ENCODE measurements around the gene IMMT. TPM values are rescaled to one million over a fixed set of nuclear protein-coding genes. Genes with fewer than 3 reads are reported as not detected.
A peak's percentile ranks its signal among the peaks of the same experiment; 100 is the strongest.
"Not testable (repeated sequence)": the region's sequence is repeated elsewhere in the genome, so short reads cannot be mapped to it uniquely, and the experiment has no call there.

The IMMT gene
- 301 TPM for total RNA-seq
- long read RNA-seq, partial matches to known transcripts = 10 of 49 reads
- long read RNA-seq, other reads (novel, unspliced or antisense) = 39 of 49 reads

DNA sequence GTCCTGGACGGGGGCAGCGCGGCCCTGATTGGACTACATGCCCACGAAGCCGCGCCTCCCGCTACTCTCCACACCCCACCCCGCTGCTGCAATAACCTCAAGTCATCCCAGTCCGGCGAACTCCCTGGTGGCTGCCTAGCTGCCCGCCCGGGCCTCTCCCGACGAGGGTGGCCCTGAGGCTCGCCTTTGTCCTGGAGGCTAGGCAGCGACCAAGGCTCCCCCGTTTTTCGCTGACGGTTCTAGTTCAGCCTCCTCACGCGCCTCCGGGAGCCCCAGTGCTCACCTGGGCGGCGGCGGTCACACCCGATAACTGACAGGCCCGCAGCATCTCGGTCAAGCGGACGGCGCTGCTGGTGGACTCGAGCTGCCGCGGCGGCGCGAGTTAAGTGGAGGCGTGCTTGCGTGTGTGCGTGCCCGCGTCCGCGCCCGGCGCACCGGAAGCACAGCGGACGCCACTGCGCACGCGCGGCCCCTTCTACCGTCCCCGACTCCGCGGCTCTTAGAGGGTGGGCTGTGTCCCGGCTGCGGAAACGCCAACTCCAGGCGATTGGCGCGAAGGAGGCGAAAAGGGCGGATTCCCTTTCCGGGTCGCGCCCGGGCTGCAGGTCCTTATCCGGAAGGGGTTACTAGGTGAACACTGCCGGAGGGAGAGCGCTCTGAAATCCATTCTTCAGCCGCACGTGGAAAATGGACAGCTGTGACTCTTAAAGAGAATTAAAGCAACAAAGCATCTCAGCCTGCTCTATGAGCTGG lies at the start of gene IMMT:
IMMT (minus strand) TSS at position 408 of the 753 bp plus-strand sequence; CDS start at position 328, 80 bp downstream.
- peak; percentile 92 for ATAC-seq
- intact Hi-C loops (cut with micrococcal nuclease) = no loop called here

DNA sequence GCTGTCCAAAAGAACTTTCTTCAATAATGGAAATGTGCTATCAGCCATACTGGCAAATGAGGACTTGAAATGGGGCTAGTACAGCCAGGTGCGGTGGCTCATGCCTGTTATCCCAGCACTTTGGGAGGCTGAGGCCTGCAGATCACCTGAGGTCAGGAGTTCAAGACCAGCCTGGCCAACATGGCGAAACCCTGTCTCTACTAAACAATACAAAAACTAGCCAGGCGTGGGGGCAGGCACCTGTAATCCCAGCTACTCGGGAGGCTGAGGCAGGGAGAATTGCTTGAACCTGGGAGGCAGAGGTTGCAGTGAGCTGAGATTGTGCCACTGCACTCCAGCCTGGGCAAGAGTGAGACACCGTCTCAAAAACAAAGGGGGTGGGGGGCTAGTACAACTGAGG lies 49.5 kb upstream of the IMMT start:
- intact Hi-C loops (cut with micrococcal nuclease); ATAC-seq; DNase-seq: not testable (repeated sequence)

More for the DNA sequence above, at the start of gene IMMT:
- DNase-seq = peak; percentile 98

DNA sequence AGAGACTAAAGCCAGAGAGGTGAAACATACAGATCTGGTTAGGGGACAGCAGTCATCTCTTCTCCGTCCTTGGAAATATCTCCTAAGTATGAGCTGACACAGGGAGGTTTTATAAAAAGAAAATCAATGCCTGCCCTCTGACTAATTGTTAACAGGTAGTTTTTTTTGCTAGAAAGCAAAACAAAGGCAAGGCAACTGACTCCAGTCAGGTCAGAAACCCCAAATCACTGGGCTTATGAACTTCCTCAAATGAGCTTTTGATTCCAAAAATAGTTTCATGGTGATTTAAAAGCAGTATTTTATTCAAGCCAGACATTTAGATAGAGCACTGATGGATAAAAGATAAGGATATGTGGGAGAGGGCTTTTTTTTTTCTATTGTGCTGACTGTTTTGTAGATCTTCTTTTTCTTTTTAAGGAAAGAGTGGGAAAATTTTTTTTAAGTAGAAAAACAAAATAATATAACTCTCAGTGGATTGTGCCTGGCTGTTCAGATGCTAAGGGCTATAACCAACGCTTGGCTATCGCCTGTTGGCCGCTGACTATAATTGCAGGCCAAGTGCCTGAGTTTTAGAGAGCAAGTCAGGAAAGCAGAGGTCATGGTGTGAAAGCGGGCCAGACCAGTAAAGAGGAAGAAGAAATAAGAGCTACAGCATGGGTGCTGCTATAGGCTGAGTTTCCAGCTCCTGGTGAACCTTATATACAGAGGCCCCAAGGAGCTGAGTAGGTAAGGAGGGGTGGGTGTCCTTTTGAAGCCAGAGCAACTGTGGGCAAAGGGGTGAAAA lies 48.9 kb upstream of the IMMT start:
- intact Hi-C loops (cut with micrococcal nuclease) = no loop called here
- ATAC-seq (no peak), DNase-seq (no peak)

DNA sequence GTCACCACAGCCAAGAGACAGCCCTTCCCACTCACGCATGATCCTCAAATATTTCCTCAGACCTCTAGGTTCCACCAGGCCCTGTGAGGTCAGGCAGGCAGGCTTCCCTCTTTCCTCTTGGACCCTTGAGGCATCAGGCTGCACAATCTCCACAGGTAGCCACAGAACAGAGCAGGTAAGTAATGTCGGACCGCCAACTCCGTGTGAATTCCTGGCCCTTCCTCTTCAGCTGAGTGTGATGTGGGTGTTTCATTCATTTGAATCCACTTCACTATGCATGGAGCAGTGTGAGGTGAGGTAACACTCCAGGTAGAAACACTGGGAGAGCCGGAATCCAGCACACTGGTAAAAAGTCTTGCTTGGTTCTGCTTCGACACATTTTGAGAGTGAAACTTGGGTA lies 48.0 kb upstream of the IMMT start:
- ATAC-seq (no peak), DNase-seq (no peak)
- intact Hi-C loops (cut with micrococcal nuclease) = no loop called here

DNA sequence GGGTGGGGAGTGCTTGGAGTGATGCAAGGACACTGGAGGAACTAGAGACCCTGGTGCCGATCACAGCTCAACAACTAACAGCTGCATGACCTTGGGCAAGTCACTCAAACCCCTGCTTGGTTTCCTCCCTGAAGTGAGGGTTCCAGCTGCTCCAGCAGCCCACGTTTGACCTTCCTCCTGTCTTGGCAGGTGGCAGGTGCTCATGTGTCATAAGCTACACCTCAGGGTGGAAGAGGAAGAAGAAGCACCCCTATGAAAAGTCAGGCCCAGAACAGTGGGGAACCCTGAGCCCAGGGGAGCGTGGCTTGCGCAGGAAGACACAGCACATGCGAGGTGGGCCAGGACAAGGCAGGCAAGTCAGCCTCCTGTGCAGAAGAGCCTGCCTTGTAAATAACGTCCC lies 46.3 kb upstream of the IMMT start:
- DNase-seq = no peak
- ATAC-seq = no peak
- intact Hi-C loops (cut with micrococcal nuclease) = no loop called here

DNA sequence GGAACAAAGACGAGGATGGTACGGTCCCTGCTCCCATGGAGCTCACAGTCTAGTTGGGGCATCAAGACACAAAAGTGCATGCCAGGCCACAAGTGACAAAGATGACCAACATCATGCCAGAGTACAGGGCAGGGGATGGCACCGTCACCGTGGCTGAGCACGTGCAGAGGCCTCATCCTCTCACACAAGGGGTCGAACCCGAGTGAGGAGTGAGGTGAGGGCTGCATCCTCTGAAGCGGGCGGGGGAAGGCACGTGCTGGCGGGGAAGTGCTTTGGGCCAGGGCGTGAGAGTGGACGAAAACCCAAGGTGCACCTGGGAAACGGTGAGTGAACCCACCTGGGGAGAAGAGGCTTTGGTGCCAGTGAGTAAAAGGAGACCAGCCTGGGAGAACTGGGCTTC lies 45.0 kb upstream of the IMMT start:
- no peak for ATAC-seq

DNA sequence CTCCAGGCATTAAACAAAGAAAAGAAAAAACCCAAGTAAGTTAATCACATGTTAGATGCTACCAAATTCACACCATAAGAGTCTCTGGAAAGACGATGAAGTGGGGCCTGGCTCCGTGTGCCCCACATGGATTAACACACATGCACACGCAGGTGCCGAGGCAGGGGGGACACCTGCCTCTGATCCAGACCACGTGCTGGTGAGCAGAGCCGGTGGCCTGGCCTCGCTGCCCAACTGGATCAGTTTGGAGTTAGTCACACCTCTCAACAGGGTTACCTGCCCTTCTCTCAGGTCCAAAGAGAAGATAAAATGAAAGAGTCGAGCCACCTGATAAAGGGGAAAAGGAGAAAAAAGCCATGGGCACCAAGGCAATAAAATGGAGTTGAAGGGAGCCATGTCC lies 44.5 kb upstream of the IMMT start:
- DNase-seq = no peak
- no peak for ATAC-seq
- intact Hi-C loops (cut with micrococcal nuclease) = no loop called here

More for the DNA sequence above, 45.0 kb upstream of the IMMT start:
- intact Hi-C loops (cut with micrococcal nuclease) = no loop called here
- no peak for DNase-seq

DNA sequence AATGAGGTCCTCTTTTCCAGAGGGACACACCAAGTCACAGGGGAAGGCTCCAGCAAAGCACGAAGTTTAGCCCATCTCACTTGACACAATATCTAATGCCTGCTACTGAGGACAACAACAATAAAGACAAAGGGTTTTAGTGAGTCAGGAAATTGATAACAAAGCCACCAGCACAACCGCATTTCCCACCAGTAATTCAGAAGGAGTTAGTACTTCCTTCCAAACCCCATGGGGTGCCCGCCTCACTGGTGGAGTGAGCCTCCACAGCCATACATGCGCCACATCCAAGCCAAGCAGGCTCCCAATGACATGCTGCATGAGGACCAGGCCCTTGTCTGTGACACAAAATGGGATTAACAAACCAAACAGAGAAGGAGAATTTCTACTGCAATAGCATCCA lies 44.1 kb upstream of the IMMT start:
- DNase-seq (no peak), ATAC-seq (no peak)
- intact Hi-C loops (cut with micrococcal nuclease) = no loop called here

DNA sequence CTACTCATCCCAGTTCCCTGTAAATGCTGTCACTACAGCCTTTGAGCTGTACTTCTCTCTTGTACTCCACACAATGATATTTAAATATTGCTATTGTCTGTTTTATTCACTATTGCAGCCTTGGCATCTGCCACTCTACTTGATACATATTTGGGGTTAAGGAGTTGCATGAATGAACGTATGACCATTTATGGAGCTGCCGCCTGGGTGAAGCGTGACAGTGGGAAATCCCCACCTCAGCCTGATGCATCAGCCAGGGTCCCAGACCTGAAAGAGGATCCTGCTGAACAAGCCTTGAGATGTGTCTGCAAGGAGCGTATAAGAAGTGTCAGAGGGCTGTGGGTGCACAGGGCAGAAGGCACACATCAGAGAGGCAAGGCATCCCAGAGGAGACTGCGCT lies 43.1 kb upstream of the IMMT start:
- ATAC-seq (no peak), DNase-seq (no peak)
- intact Hi-C loops (cut with micrococcal nuclease) = no loop called here

DNA sequence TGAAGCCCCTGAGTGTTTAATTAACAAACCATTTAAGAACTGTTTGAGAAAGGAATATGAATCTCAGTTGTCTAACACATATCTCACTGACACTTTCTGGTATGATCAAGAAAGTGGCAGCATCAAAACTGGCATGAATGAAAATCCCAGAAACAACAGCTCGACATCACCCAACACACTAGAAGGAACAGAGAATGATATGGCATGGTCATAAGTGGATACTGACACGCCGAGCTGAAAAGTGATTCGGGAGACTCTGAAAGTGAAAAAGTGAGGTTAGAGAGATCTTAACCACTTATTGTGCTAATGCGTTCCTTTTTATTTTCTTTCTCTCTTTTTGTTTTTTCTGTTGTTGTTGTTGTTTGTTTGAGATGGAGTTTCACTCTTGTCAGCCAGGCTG lies 41.9 kb upstream of the IMMT start:
- intact Hi-C loops (cut with micrococcal nuclease) = no loop called here
- ATAC-seq (no peak), DNase-seq (no peak)

DNA sequence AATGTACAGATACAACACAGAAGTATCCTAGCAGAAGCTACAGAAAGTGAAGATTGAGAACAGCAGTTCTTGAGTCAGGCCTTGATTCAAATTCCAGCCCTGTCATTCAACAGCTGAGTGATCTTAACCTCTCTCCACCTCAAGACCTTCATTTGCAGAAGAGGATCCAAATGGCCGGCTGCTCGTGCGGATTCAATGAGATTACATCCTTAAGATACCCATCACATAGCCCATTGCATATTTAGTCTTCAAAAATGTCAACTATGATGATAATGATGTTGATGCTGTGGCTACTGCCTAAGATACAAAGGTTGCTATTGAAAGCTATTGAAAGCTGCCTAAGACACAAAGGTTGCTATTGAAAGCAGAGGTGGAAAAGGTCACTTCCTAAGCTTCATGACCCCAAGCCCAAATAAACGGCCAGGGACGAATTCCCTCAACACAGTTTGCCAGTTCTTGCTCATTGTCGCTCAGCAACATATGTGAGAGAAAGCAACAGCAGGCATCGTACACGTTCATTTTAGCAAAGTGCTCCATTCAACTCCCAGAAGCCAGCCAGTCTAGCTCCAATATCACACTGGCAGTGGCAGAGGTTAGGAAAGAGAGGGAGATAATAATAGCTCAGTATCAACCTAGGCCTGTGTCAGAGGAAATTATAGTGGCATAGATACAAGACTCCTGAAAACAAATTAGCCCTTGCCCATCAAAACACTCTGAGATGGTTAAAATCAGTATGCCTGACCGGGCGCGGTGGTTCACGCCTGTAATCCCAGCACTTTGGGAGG lies 40.1 kb upstream of the IMMT start:
- no peak for DNase-seq
- intact Hi-C loops (cut with micrococcal nuclease) = no loop called here
- peak; percentile 95 for ATAC-seq

DNA sequence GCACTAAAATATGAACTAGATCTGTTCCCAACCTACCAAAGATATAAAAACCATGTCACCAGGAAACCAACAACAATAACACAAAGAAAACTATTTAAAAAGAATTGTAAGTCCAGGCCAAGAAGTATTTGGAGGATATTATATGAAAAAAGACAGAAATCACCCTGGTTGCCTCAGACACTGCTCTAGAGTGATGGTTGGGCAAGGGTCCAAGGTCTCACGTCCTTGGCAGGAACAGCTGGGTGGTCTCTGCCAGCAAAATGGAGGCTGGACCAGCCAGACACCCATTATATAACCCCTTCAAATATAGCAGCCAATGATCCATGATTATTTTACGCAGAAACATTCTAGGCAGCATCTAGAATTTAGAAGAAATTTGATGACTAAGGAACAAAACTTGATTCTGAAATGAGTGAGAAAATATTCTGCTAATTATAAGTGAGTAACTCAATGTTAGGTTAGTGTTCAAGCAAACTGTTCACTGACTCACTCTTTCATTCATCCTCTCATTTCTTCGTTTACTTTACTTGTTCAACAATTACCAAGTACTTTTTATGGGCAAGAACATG lies 39.4 kb upstream of the IMMT start:
- peak; percentile 17 for ATAC-seq

DNA sequence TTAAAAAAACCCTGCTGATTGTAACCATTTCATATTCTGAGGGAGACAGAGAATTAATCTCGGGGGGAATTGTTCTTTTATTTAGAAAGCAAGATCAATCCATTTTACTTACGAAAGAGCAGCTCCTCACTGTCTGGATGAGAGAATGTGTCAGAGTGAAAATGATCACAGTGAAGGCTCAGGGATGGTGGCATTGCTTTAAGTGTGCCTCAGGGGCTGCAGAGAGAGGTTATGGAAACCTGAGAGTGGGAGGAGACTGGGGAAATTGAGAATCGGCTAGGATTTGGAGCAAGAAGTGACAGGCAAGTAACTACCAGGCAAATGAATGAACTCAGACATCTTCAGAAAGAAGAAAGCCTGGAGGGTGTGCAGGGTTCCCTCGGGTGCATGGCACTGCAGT lies 38.2 kb upstream of the IMMT start:
- no peak for ATAC-seq

More for the DNA sequence above, 39.4 kb upstream of the IMMT start:
- intact Hi-C loops (cut with micrococcal nuclease) = no loop called here
- no peak for DNase-seq

DNA sequence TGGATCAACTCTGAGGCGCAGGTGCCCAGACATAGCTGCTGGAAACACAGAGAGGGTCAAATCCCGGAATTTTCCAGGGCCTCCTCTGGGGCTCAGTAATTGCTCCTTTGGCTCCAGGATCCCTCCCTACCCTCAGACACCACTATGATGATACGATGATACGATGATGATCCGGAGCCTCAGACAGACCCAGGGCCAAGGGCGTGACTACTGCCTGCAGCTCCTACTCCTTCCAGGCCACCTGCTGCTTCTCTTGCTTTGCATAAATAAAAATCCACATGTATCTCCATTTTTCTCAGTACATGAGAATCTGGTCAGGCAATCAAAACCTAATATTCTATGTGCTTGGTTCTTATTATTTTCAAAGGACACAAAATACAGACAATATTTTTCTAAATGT lies 37.6 kb upstream of the IMMT start:
- intact Hi-C loops (cut with micrococcal nuclease) = no loop called here
- DNase-seq = no peak
- ATAC-seq = no peak

More for the DNA sequence above, 38.2 kb upstream of the IMMT start:
- intact Hi-C loops (cut with micrococcal nuclease) = no loop called here
- no peak for DNase-seq

DNA sequence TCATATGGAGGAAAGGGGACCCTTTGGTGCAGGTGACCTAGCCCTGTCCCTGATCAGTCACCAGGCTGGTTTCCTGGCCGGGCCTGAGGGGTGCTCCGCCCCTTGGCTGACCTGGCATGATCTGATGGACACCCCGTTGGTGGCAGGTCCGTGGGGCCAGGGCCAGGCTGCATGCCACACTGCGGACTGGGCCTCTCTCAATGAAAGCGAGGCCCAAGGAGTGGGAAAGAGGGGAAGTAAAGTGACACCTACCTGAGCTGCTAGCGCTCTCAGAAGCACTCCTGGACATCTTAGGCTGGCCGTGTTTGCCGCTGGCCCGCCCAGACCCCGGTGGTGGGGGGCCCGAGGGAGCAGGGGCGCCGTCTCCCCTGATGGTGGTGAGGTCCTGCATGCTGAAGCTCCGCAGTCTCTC lies 37.1 kb upstream of the IMMT start:
- DNase-seq = no peak
- intact Hi-C loops (cut with micrococcal nuclease) = no loop called here
- ATAC-seq = no peak

DNA sequence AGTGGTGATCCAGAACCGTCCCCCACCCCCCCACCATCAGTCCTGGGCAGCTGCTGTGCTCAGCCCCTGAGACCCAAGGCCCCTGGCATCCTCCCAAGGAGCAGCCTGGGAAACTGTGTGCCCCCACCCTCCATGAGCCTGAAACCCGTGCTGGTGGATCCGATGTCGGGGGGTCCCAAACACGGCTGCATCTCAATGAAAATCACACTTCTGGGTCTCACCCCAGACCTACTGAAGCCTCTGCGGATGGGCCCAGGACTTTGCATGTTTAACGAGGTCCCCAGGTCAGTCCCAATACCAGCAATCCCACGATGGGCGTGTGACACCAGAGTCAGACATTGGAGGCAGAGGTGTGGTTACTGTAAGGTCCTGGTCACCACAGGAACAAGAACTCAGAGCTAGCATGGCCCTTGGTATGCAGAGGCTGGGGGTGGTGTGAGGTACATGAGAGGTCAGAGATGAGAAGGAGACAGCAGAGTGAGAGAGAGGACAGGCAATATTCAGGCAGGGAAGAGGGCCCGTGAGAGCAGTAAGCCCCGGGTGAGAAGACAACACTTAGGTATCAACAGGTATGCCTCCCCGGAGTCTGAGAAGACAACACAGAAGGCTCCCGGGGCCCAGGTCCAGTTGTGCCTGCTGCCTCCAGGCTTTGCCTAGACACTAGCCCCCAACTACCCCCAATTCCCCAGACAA lies 36.6 kb upstream of the IMMT start:
- intact Hi-C loops (cut with micrococcal nuclease) = no loop called here
- no peak for DNase-seq
- ATAC-seq = no peak

DNA sequence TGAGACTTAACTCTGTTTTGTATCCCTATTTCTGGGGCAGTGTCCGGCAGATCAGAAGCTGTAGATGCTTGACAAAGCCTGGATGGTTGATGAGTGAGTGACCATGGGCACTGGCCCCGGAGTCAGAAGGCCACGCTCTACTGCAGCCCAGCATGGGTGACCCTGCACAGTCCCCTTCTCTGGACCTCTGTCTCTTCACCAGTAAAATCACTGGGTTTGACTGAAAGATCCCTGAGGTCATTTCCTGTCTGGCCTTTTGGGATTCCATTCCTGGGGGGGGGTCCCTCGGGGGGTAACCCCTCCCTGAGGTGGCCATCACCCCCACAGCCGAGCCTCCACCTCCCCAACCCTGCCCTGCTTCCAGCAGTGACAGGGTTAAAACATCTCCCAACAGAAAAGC lies 35.7 kb upstream of the IMMT start:
- ATAC-seq = no peak
- intact Hi-C loops (cut with micrococcal nuclease) = no loop called here

DNA sequence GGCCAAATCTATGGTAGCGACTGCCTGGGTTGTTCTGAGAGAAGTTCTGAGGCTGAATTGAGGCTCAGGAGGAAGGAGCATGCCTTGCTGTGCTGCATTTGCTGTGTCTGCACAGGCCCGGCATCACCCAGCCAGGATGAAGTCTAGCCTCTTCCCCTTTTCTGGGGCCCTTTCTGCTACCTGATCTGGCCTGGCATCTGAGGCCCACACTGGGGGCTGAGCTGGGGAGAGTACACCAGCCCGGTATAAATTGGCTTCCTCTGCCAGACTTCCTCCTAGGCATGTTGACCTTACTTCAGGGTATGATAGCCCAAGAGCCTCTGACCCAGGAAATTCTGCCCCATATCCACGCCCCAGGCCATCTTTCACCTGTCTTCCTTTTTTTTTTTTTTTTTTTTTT lies 34.0 kb upstream of the IMMT start:
- DNase-seq (no peak), ATAC-seq (no peak)
- intact Hi-C loops (cut with micrococcal nuclease) = no loop called here

More for the DNA sequence above, 35.7 kb upstream of the IMMT start:
- DNase-seq = no peak

DNA sequence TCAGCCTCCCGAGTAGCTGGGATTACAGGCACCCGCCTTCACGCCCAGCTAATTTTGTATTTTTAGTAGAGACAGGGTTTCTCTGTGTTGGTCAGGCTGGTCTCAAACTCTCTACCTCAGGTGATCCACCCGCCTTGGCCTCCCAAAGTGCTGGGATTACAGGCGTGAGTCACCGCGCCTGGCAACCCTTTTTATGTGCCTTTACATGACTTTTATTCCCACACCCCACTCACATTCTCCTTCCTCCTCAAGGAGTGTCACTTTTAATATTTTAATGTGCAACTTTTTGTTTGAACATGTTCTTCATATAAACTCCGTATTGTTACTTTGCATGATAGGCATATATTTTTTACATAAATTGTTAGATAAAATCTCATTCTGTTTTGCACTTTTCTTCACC lies 33.3 kb upstream of the IMMT start:
- DNase-seq; intact Hi-C loops (cut with micrococcal nuclease); ATAC-seq: not testable (repeated sequence)

Measured in left ventricle myocardium superior (tissue), 1 donor.